HepG2 (cell line): Measurements from ENCODE around the gene CCDC178.

Source experiments
- CTCF ChIP-seq: sonication (generic); formaldehyde crosslinking; IDR thresholded peaks from 2 replicates; pipeline ENCODE4 v1.5.0; 2020; ENCODE audit warnings: mild to moderate bottlenecking, missing genetic modification reagents, moderate library complexity
- KLF11 ChIP-seq: IDR thresholded peaks from 2 replicates; pipeline ENCODE4 v1.6.1; 2016; ENCODE audit warnings: missing compliant biosample characterization
- TCF7 ChIP-seq: sonication (generic); IDR thresholded peaks from 2 replicates; pipeline ENCODE4 v1.6.1; 2016; ENCODE audit warnings: antibody characterized with exemption, low read depth
- TCF7L2 ChIP-seq: IDR thresholded peaks from 2 replicates; pipeline ENCODE4 v1.6.1; 2011; ENCODE audit warnings: mild to moderate bottlenecking, low read depth, low read length, moderate library complexity

DNA sequence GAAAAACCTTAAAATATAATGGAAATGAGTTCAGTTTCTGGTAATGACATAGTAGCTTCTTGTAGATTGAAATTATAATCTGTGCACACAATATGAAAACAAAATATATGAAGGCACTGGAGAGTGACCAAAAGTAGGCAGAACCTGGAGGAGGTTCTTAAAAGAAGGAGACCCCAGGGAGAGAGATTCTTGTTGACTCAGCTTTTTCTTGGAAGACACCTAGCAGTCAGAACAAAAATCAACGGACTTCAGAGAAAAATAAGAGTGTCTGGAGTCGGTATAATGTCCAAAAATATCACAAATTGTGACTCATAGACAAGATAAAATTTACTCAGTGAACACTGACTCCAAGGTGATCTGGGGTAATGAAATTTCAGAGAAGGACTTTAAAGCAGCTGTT lies 286.5 kb downstream of the CCDC178 start:
- TF ChIP-seq TCF7L2: no peak
- no peak for TF ChIP-seq KLF11 (CRISPR knock-in tag)
- TF ChIP-seq CTCF (CRISPR knock-in tag): no peak
- no peak for TF ChIP-seq TCF7
